ENCODE data around the gene FGGY. TPM values are rescaled to one million over a fixed set of nuclear protein-coding genes. Genes with fewer than 3 reads are reported as not detected.

Gene FGGY
- total RNA-seq, 2 donors from 2014 or later = 14.1 to 14.8 TPM

- H3K4me1 ChIP-seq (ENCODE audit: control insufficient read depth, insufficient read depth, low read length) = peaks cover 7% of the 10 kb centered on the region
- Mint-ChIP-seq H3K36me3 (ENCODE audit: low read depth) (no peaks in the 10 kb centered on the region), H3K27ac (no peak overlapping the region), H3K9me3 (no peaks in the 10 kb centered on the region), H3K4me3 (no peak overlapping the region), H3K27me3 (ENCODE audit: insufficient read depth) (no peaks in the 10 kb centered on the region), H3K4me1 (peaks cover 27% of the 10 kb centered on the region)
- no peak overlapping the region for H3K27ac ChIP-seq (ENCODE audit: low read depth, low read length)
- H3K9ac ChIP-seq (ENCODE audit: extremely low read depth, low read length, poor library complexity, severe bottlenecking) = no peak overlapping the region
- H3K27me3 ChIP-seq (ENCODE audit: control insufficient read depth, insufficient read depth, low read length, poor library complexity, severe bottlenecking) = no peaks in the 10 kb centered on the region
- DNase-seq = no peak
- no peak for TF ChIP-seq CTCF (conservative IDR thresholded peaks at IDR 0.05)
- no peaks in the 10 kb centered on the region for H3K9me3 ChIP-seq (ENCODE audit: control insufficient read depth, low read length)
- no peak overlapping the region for H3K4me3 ChIP-seq (ENCODE audit: low read length)
- 82 to 87% methylated on average over 5 of the region's 5 CpGs for WGBS, 2 experiments (ENCODE audit: insufficient coverage in 1 of 2, insufficient read length in 1 of 2)
- H3K36me3 ChIP-seq (ENCODE audit: control insufficient read depth, insufficient read depth, low read length) = no peaks in the 10 kb centered on the region
Measured at GRCh38 chr1:59695252-59695651, 398.4 kb downstream of the FGGY start.

- Mint-ChIP-seq H3K4me1 (peaks cover 23% of the 10 kb centered on the region), H3K27ac (no peak overlapping the region), H3K36me3 (ENCODE audit: low read depth) (no peaks in the 10 kb centered on the region), H3K27me3 (ENCODE audit: insufficient read depth) (no peaks in the 10 kb centered on the region), H3K9me3 (no peaks in the 10 kb centered on the region), H3K4me3 (no peak overlapping the region)
- H3K9me3 ChIP-seq (ENCODE audit: control insufficient read depth, low read length) = no peaks in the 10 kb centered on the region
- WGBS, 2 experiments (ENCODE audit: insufficient coverage in 1 of 2, insufficient read length in 1 of 2) = 92 to 97% methylated on average over 5 to 8 of the region's 8 CpGs
- DNase-seq = no peak
- no peak overlapping the region for H3K4me3 ChIP-seq (ENCODE audit: low read length)
- H3K4me1 ChIP-seq (ENCODE audit: control insufficient read depth, insufficient read depth, low read length) = no peaks in the 10 kb centered on the region
- H3K36me3 ChIP-seq (ENCODE audit: control insufficient read depth, insufficient read depth, low read length) = no peaks in the 10 kb centered on the region
- TF ChIP-seq CTCF (conservative IDR thresholded peaks at IDR 0.05) = no peak
- no peak overlapping the region for H3K27ac ChIP-seq (ENCODE audit: low read depth, low read length)
- no peaks in the 10 kb centered on the region for H3K27me3 ChIP-seq (ENCODE audit: control insufficient read depth, insufficient read depth, low read length, poor library complexity, severe bottlenecking)
- H3K9ac ChIP-seq (ENCODE audit: extremely low read depth, low read length, poor library complexity, severe bottlenecking) = no peak overlapping the region
Measured at GRCh38 chr1:59696421-59697115, 399.7 kb downstream of the FGGY start.

DNA sequence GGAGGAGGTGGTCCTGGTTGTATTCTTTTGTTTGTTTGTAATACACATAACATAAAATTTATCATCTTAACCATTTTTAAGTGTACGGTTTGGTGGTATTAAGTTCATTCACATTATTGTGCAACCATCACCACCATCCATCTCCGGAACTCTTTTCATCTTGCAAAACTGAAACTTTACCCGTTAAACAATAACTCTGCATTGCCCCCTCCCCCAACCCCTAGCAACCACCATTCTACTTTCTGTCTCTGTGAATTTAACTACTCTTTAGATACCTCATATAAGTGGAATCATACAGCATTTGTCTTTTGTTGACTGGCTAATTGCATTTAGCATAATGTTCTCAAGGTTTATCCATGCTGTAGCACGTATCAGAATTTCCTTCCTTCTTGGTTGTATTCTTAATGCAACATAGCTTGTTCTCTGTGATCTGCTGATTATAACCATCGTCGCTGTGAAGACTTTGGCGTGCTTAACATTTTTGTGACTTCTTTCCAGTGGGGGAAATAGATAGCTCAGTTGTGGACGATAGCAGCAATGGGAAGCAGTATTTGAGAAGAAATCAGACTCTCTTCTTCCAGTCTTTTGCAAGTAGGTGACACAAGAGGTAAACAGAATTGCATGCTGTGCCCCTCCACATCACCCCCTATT is 400.4 kb downstream of the FGGY start:
- Histone ChIP-seq H3K9me3 (ENCODE audit: control insufficient read depth, low read length) (no peaks in the 10 kb centered on the region), H3K27me3 (ENCODE audit: control insufficient read depth, insufficient read depth, low read length, poor library complexity, severe bottlenecking) (no peaks in the 10 kb centered on the region), H3K9ac (ENCODE audit: extremely low read depth, low read length, poor library complexity, severe bottlenecking) (no peak overlapping the region), H3K4me3 (ENCODE audit: low read length) (no peak overlapping the region), H3K27ac (ENCODE audit: low read depth, low read length) (no peak overlapping the region), H3K4me1 (ENCODE audit: control insufficient read depth, insufficient read depth, low read length) (no peaks in the 10 kb centered on the region), H3K36me3 (ENCODE audit: control insufficient read depth, insufficient read depth, low read length) (no peaks in the 10 kb centered on the region)
- Mint-ChIP-seq H3K27me3 (ENCODE audit: insufficient read depth) (no peaks in the 10 kb centered on the region), H3K36me3 (ENCODE audit: low read depth) (no peaks in the 10 kb centered on the region), H3K27ac (no peak overlapping the region), H3K9me3 (no peaks in the 10 kb centered on the region), H3K4me1 (peaks cover 17% of the 10 kb centered on the region), H3K4me3 (no peak overlapping the region)
- WGBS, 2 experiments (ENCODE audit: insufficient coverage in 1 of 2, insufficient read length in 1 of 2) = 75 to 87% methylated on average over 5 to 7 of the region's 8 CpGs
- no peak for TF ChIP-seq CTCF (conservative IDR thresholded peaks at IDR 0.05)
- DNase-seq = no peak

All from endodermal cell (in vitro differentiated cells).